ENCODE measurements around the gene DDX5. TPM values are rescaled to one million over a fixed set of nuclear protein-coding genes. Genes with fewer than 3 reads are reported as not detected.

The DDX5 gene
- total RNA-seq, 1 donor from 2014 or later = 1,273 TPM

GRCh38 chr17:64515829-64516228 is 9.7 kb upstream of the DDX5 start:
- no peak for TF ChIP-seq CTCF (IDR thresholded peaks at IDR 0.05; ENCODE audit: partially characterized antibody, unreplicated experiment)
- H3K27ac Mint-ChIP-seq (ENCODE audit: unreplicated experiment) = no peak overlapping the region
- H3K9me3 Mint-ChIP-seq (ENCODE audit: unreplicated experiment) = no peaks in the 10 kb centered on the region
- H3K36me3 Mint-ChIP-seq (ENCODE audit: unreplicated experiment) = no peaks in the 10 kb centered on the region
- no peaks in the 10 kb centered on the region for H3K27me3 Mint-ChIP-seq (ENCODE audit: unreplicated experiment)
- DNase-seq = no peak
- peaks cover 2% of the 10 kb centered on the region for H3K4me1 Mint-ChIP-seq (ENCODE audit: low read depth, unreplicated experiment)
- no peak overlapping the region for H3K4me3 Mint-ChIP-seq (ENCODE audit: unreplicated experiment)

GRCh38 chr17:64515419-64515818 is 9.3 kb upstream of the DDX5 start:
- no peak overlapping the region for H3K27ac Mint-ChIP-seq (ENCODE audit: unreplicated experiment)
- H3K36me3 Mint-ChIP-seq (ENCODE audit: unreplicated experiment) = no peaks in the 10 kb centered on the region
- no peak overlapping the region for H3K4me3 Mint-ChIP-seq (ENCODE audit: unreplicated experiment)
- H3K9me3 Mint-ChIP-seq (ENCODE audit: unreplicated experiment) = no peaks in the 10 kb centered on the region
- peaks cover 2% of the 10 kb centered on the region for H3K4me1 Mint-ChIP-seq (ENCODE audit: low read depth, unreplicated experiment)
- no peak for DNase-seq
- no peak for TF ChIP-seq CTCF (IDR thresholded peaks at IDR 0.05; ENCODE audit: partially characterized antibody, unreplicated experiment)
- H3K27me3 Mint-ChIP-seq (ENCODE audit: unreplicated experiment) = no peaks in the 10 kb centered on the region

GRCh38 chr17:64509179-64509578 is 3.1 kb upstream of the DDX5 start:
- H3K27ac Mint-ChIP-seq (ENCODE audit: unreplicated experiment) = no peak overlapping the region
- H3K36me3 Mint-ChIP-seq (ENCODE audit: unreplicated experiment) = peaks cover 11% of the 10 kb centered on the region
- H3K4me1 Mint-ChIP-seq (ENCODE audit: low read depth, unreplicated experiment) = peaks cover 10% of the 10 kb centered on the region
- H3K27me3 Mint-ChIP-seq (ENCODE audit: unreplicated experiment) = peaks cover 29% of the 10 kb centered on the region
- H3K9me3 Mint-ChIP-seq (ENCODE audit: unreplicated experiment) = peaks cover 29% of the 10 kb centered on the region
- peak overlapping the region; percentile 63 for H3K4me3 Mint-ChIP-seq (ENCODE audit: unreplicated experiment)
- TF ChIP-seq CTCF (IDR thresholded peaks at IDR 0.05; ENCODE audit: partially characterized antibody, unreplicated experiment) = no peak
- no peak for DNase-seq

- Mint-ChIP-seq H3K27ac (ENCODE audit: unreplicated experiment) (no peak overlapping the region), H3K27me3 (ENCODE audit: unreplicated experiment) (peaks cover 29% of the 10 kb centered on the region), H3K9me3 (ENCODE audit: unreplicated experiment) (peaks cover 29% of the 10 kb centered on the region), H3K36me3 (ENCODE audit: unreplicated experiment) (peaks cover 11% of the 10 kb centered on the region), H3K4me1 (ENCODE audit: low read depth, unreplicated experiment) (peaks cover 14% of the 10 kb centered on the region), H3K4me3 (ENCODE audit: unreplicated experiment) (peak overlapping the region; percentile 100)
- no peak for DNase-seq
- no peak for TF ChIP-seq CTCF (IDR thresholded peaks at IDR 0.05; ENCODE audit: partially characterized antibody, unreplicated experiment)
These were observed 2.6 kb upstream of the DDX5 start for GRCh38 chr17:64508683-64509082.

GRCh38 chr17:64507413-64507782 is 1.3 kb upstream of the DDX5 start:
- no peak for TF ChIP-seq CTCF (IDR thresholded peaks at IDR 0.05; ENCODE audit: partially characterized antibody, unreplicated experiment)
- peak overlapping the region; percentile 100 for H3K4me3 Mint-ChIP-seq (ENCODE audit: unreplicated experiment)
- H3K4me1 Mint-ChIP-seq (ENCODE audit: low read depth, unreplicated experiment) = peaks cover 20% of the 10 kb centered on the region
- peak overlapping the region; percentile 100 for H3K27ac Mint-ChIP-seq (ENCODE audit: unreplicated experiment)
- H3K27me3 Mint-ChIP-seq (ENCODE audit: unreplicated experiment) = peaks cover 29% of the 10 kb centered on the region
- DNase-seq = no peak
- H3K9me3 Mint-ChIP-seq (ENCODE audit: unreplicated experiment) = peaks cover 29% of the 10 kb centered on the region
- H3K36me3 Mint-ChIP-seq (ENCODE audit: unreplicated experiment) = peaks cover 11% of the 10 kb centered on the region
